K562 (cell line): ENCODE measurements around the gene SMCO4. TPM values are rescaled to one million over a fixed set of nuclear protein-coding genes. Genes with fewer than 3 reads are reported as not detected.

Source experiments
- ARID2 ChIP-seq: fragments of 450-650 bp; IDR thresholded peaks from 2 replicates; pipeline ENCODE4 v1.6.1; 2017; ENCODE audit warnings: antibody characterized with exemption, mild to moderate bottlenecking
- CBX1 ChIP-seq: sonication (generic); IDR thresholded peaks from 2 replicates; pipeline ENCODE4 v1.6.1; 2016; ENCODE audit warnings: antibody characterized with exemption, low read depth, mild to moderate bottlenecking
- CCAR2 ChIP-seq: fragments of 200-400 bp; formaldehyde crosslinking; IDR thresholded peaks from 2 replicates; pipeline ENCODE4 v1.6.1; 2017; ENCODE audit warnings: mild to moderate bottlenecking, low read depth, low read length
- CREBBP ChIP-seq: IDR thresholded peaks from one replicate; pipeline ENCODE4 v1.6.1; 2012; ENCODE audit warnings: low read depth, mild to moderate bottlenecking, control low read depth, inconsistent platforms, low read length
- DEAF1 ChIP-seq: fragments of 450-650 bp; formaldehyde crosslinking; IDR thresholded peaks from 2 replicates; pipeline ENCODE4 v1.4.0; 2020; ENCODE audit warnings: mild to moderate bottlenecking, moderate library complexity
- PHB ChIP-seq: fragments of 250-450 bp; sonication (Bioruptor Pico); IDR thresholded peaks from 2 replicates; pipeline ENCODE4 v1.5.0; 2021
- U2AF1 ChIP-seq: fragments of 200-400 bp; formaldehyde crosslinking; optimal IDR thresholded peaks from 2 replicates; pipeline ENCODE3; 2017; ENCODE audit warnings: mild to moderate bottlenecking, low read depth, low read length, moderate library complexity
- XRCC5 ChIP-seq: fragments of 200-400 bp; formaldehyde crosslinking; IDR thresholded peaks from 2 replicates; pipeline ENCODE4 v1.6.1; 2017; ENCODE audit warnings: low read depth, mild to moderate bottlenecking, low read length
- ZBTB33 ChIP-seq: sonication (generic); formaldehyde crosslinking; IDR thresholded peaks from 2 replicates; pipeline ENCODE4 v1.8.1; 2023; ENCODE audit warnings: mild to moderate bottlenecking, missing genetic modification reagents
- ZHX1 ChIP-seq: fragments of 150-350 bp; conservative IDR thresholded peaks from 2 replicates; pipeline ENCODE4 v1.6.1; 2014; ENCODE audit warnings: low read length
- ZNF143 ChIP-seq: sonication (generic); formaldehyde crosslinking; IDR thresholded peaks from 2 replicates; pipeline ENCODE4 v1.9.0; 2022; ENCODE audit warnings: mild to moderate bottlenecking, missing genetic modification reagents
- polyA plus RNA-seq, 8 experiments: library from polyadenylated mRNA; depleted of rRNA in 4 of 8; stranded (reverse) in 5 of 8; unstranded in 3 of 8; fragments of >200 nt; fragmentation: Nextera tagmentation in 2 of 8; fragmentation: Illumina TruSeq in 1 of 8; extraction: Ambion mirVana in 2 of 8; extraction: Trizol in 1 of 8; gene quantifications; 2 replicates each; pipeline versions ENCODE4 v1.2.1 to v1.2.3, GENCODE V29; 2011 to 2014; ENCODE audit warnings: inconsistent platforms in 1 of 8, missing spikeins in 1 of 8
- total RNA-seq, 7 experiments: library from RNA; depleted of rRNA in 6 of 7; stranded (reverse); fragments of >200 nt in 6 of 7; fragmentation: Illumina TruSeq in 2 of 7; extraction: Trizol in 2 of 7; gene quantifications; 2 replicates each; pipeline versions ENCODE4 v1.2.1 to v1.2.3, GENCODE V29; 2011 to 2021; ENCODE audit warnings: low replicate concordance in 1 of 7
- TF ChIP-seq, protein P1 (sequence below): fragments of 450-650 bp; formaldehyde crosslinking; IDR thresholded peaks from 2 replicates; pipeline ENCODE4 v1.4.0; 2022; ENCODE audit warnings: missing genetic modification characterization
- TF ChIP-seq, protein P2 (sequence below), 3 experiments: fragments of 200-800 bp in 1 of 3; sonication (Bioruptor generic) in 1 of 3; sonication (generic) in 1 of 3; formaldehyde crosslinking in 1 of 3; IDR thresholded peaks; 2 replicates each; pipeline versions ENCODE4 v1.6.1 to v1.8.0; 2016 to 2022; ENCODE audit warnings: mild to moderate bottlenecking in 2 of 3, missing compliant biosample characterization in 2 of 3, missing genetic modification characterization in 2 of 3, missing genetic modification reagents in 1 of 3
- TF ChIP-seq, protein P3 (sequence below): fragments of 450-650 bp; IDR thresholded peaks from 2 replicates; pipeline ENCODE4 v1.6.1; 2016; ENCODE audit warnings: borderline replicate concordance
- TF ChIP-seq, protein P4 (sequence below): sonication (generic); formaldehyde crosslinking; IDR thresholded peaks from 2 replicates; pipeline ENCODE4 v1.8.0; 2022; ENCODE audit warnings: mild to moderate bottlenecking, missing genetic modification reagents

SMCO4 gene
- total and polyA plus RNA-seq, 9 of the 15 experiments (the other 6 are each of a cell fraction or from before 2014, with no cell fraction given), result 1.8 to 27.8 (median 15.3) TPM

GRCh38 chr11:93543292-93543977 lies at the start of gene SMCO4 (continued):
- TF ChIP-seq ZHX1 (no peak), CCAR2 (no peak), ZBTB33 (CRISPR knock-in tag) (peak; percentile 83), XRCC5 (no peak; the same call in 1 of the 2 replicates), CBX1 (peak; percentile 92), ARID2 (no peak), DEAF1 (peak; percentile 35), ZNF143 (no peak), PHB (no peak), CREBBP (no peak), U2AF1 (no peak)
- TF ChIP-seq, protein P1, sequence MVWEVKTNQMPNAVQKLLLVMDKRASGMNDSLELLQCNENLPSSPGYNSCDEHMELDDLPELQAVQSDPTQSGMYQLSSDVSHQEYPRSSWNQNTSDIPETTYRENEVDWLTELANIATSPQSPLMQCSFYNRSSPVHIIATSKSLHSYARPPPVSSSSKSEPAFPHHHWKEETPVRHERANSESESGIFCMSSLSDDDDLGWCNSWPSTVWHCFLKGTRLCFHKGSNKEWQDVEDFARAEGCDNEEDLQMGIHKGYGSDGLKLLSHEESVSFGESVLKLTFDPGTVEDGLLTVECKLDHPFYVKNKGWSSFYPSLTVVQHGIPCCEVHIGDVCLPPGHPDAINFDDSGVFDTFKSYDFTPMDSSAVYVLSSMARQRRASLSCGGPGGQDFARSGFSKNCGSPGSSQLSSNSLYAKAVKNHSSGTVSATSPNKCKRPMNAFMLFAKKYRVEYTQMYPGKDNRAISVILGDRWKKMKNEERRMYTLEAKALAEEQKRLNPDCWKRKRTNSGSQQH (CRISPR knock-in tag), result no peak
- TF ChIP-seq, protein P2, sequence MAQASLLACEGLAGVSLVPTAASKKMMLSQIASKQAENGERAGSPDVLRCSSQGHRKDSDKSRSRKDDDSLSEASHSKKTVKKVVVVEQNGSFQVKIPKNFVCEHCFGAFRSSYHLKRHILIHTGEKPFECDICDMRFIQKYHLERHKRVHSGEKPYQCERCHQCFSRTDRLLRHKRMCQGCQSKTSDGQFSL (CRISPR knock-in tag; IDR thresholded peaks at IDR 0.05), result no peak
- TF ChIP-seq, protein P2 (tag; IDR thresholded peaks at IDR 0.05), result no peak
- TF ChIP-seq, protein P3, sequence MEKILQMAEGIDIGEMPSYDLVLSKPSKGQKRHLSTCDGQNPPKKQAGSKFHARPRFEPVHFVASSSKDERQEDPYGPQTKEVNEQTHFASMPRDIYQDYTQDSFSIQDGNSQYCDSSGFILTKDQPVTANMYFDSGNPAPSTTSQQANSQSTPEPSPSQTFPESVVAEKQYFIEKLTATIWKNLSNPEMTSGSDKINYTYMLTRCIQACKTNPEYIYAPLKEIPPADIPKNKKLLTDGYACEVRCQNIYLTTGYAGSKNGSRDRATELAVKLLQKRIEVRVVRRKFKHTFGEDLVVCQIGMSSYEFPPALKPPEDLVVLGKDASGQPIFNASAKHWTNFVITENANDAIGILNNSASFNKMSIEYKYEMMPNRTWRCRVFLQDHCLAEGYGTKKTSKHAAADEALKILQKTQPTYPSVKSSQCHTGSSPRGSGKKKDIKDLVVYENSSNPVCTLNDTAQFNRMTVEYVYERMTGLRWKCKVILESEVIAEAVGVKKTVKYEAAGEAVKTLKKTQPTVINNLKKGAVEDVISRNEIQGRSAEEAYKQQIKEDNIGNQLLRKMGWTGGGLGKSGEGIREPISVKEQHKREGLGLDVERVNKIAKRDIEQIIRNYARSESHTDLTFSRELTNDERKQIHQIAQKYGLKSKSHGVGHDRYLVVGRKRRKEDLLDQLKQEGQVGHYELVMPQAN, result no peak
- TF ChIP-seq, protein P4, sequence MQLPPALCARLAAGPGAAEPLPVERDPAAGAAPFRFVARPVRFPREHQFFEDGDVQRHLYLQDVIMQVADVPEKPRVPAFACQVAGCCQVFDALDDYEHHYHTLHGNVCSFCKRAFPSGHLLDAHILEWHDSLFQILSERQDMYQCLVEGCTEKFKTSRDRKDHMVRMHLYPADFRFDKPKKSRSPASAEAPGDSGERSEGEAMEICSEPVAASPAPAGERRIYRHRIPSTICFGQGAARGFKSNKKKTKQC (CRISPR knock-in tag), result no peak
